SK-N-SH (cell line): ENCODE results near the gene ASPN. TPM values are rescaled to one million over a fixed set of nuclear protein-coding genes. Genes with fewer than 3 reads are reported as not detected.

Source experiments
- CTCF ChIA-PET: fragments of 300-600, 350-600 bp; formaldehyde crosslinking; extraction: SDS; loops from one replicate; lab custom pipeline; 2021; lab: Yijun Ruan, JAX
- POLR2A ChIA-PET: fragments of 350-600 bp; sonication (Branson Sonifier 250); formaldehyde crosslinking; extraction: SDS; loops from one replicate; lab custom pipeline; 2020; ENCODE audit warnings: antibody characterized with exemption, inconsistent platforms; lab: Yijun Ruan, JAX
- DNase-seq: peaks from one replicate; pipeline ENCODE4 v3.0.0; 2012
- H2AFZ ChIP-seq: fragments of 200-600 bp; sonication (generic); 2 replicates; pipeline ENCODE4 v1.8.1; 2016; ENCODE audit warnings: antibody characterized with exemption, mild to moderate bottlenecking, low read depth
- H3F3A ChIP-seq: fragments of 200-600 bp; sonication (generic); replicated peaks from 2 replicates; pipeline ENCODE3; 2016; ENCODE audit warnings: antibody characterized with exemption, mild to moderate bottlenecking; ENCODE audit not compliant: insufficient read depth
- H3K27ac ChIP-seq, 2 experiments: fragments of 200-500 bp in 1 of 2; fragments of 200-600 bp in 1 of 2; sonication (Bioruptor generic) in 1 of 2; sonication (generic), shearing (Covaris generic) in 1 of 2; 2 replicates each; pipeline versions ENCODE4 v1.5.1 to v1.6.1; 2014 to 2016; ENCODE audit warnings: low read depth in 2 of 2, inconsistent platforms in 1 of 2, low read length in 1 of 2, mild to moderate bottlenecking in 1 of 2, mixed read lengths in 1 of 2
- H3K27me3 ChIP-seq: fragments of 200-600 bp; sonication (generic), shearing (Covaris generic); 2 replicates; pipeline ENCODE4 v1.6.1; 2016; ENCODE audit warnings: mixed run types; ENCODE audit not compliant: insufficient read depth
- H3K36me3 ChIP-seq, 2 experiments: fragments of 200-500 bp in 1 of 2; fragments of 200-600 bp in 1 of 2; sonication (Bioruptor generic) in 1 of 2; sonication (generic) in 1 of 2; replicated peaks in 1 of 2; 2 replicates each; pipeline versions ENCODE3 to v1.5.1; 2014 to 2016; ENCODE audit warnings: low read length in 1 of 2, mild to moderate bottlenecking in 1 of 2; ENCODE audit not compliant: insufficient read depth in 2 of 2, control insufficient read depth in 1 of 2
- H3K4me1 ChIP-seq, 2 experiments: fragments of 200-500 bp in 1 of 2; fragments of 200-600 bp in 1 of 2; sonication (Bioruptor generic) in 1 of 2; sonication (generic), shearing (Covaris generic) in 1 of 2; 2 replicates each; pipeline versions ENCODE4 v1.5.1 to v1.6.1; 2014 to 2016; ENCODE audit warnings: low read depth in 1 of 2, low read length in 1 of 2, mixed run types in 1 of 2; ENCODE audit not compliant: insufficient read depth in 2 of 2, control insufficient read depth in 1 of 2
- H3K4me2 ChIP-seq: fragments of 200-600 bp; sonication (generic), shearing (Covaris generic); 2 replicates; pipeline ENCODE4 v1.6.1; 2017; ENCODE audit warnings: mixed run types
- H3K4me3 ChIP-seq, 2 experiments: fragments of 200-500 bp in 1 of 2; fragments of 200-600 bp in 1 of 2; sonication (Bioruptor generic) in 1 of 2; sonication (generic), shearing (Covaris generic) in 1 of 2; 2 replicates each; pipeline versions ENCODE4 v1.5.1 to v1.8.1; 2014 to 2016; ENCODE audit warnings: low read depth in 2 of 2, inconsistent platforms in 1 of 2, low read length in 1 of 2, mild to moderate bottlenecking in 1 of 2, mixed read lengths in 1 of 2, moderate library complexity in 1 of 2
- H3K79me2 ChIP-seq: fragments of 200-600 bp; sonication (generic); 2 replicates; pipeline ENCODE4 v1.8.1; 2017; ENCODE audit warnings: mild to moderate bottlenecking; ENCODE audit not compliant: insufficient read depth
- H3K9ac ChIP-seq: fragments of 200-600 bp; sonication (generic); 2 replicates; pipeline ENCODE4 v1.6.1; 2017; ENCODE audit warnings: mixed run types
- H3K9me2 ChIP-seq: fragments of 200-600 bp; sonication (generic); 2 replicates; pipeline ENCODE4 v1.6.1; 2017; ENCODE audit warnings: mixed run types
- H3K9me3 ChIP-seq: fragments of 200-600 bp; sonication (generic); 2 replicates; pipeline ENCODE4 v1.6.1; 2017; ENCODE audit warnings: mixed run types, mild to moderate bottlenecking, moderate library complexity
- H4K20me1 ChIP-seq: fragments of 200-600 bp; sonication (generic); 2 replicates; pipeline ENCODE4 v1.6.1; 2017; ENCODE audit warnings: mild to moderate bottlenecking, mixed run types; ENCODE audit not compliant: insufficient read depth
- CHD2 ChIP-seq: fragments of 150-350 bp; IDR thresholded peaks from 2 replicates; pipeline ENCODE4 v1.6.1; 2018; ENCODE audit warnings: low read length; ENCODE audit not compliant: partially characterized antibody
- ELF1 ChIP-seq: IDR thresholded peaks from 2 replicates; pipeline ENCODE4 v1.4.0; 2012
- EP300 ChIP-seq, 2 experiments: IDR thresholded peaks; 2 replicates each; pipeline versions ENCODE4 v1.4.0 to v1.6.1; 2012; ENCODE audit warnings: borderline replicate concordance in 1 of 2, low read depth in 1 of 2, low read length in 1 of 2
- EZH2phosphoT487 ChIP-seq: fragments of 200-600 bp; sonication (generic); IDR thresholded peaks from 2 replicates; pipeline ENCODE4 v1.6.1; 2017; ENCODE audit warnings: low read depth, mixed run types, mild to moderate bottlenecking, antibody characterized with exemption, moderate library complexity, borderline replicate concordance
- FOSL2 ChIP-seq: IDR thresholded peaks from 2 replicates; pipeline ENCODE4 v1.4.0; 2012; ENCODE audit warnings: low read depth, mild to moderate bottlenecking, moderate library complexity, borderline replicate concordance
- FOXJ3 ChIP-seq: sonication (generic); formaldehyde crosslinking; IDR thresholded peaks from 2 replicates; pipeline ENCODE4 v1.5.1; 2020; ENCODE audit warnings: mild to moderate bottlenecking, missing genetic modification reagents
- FOXM1 ChIP-seq: IDR thresholded peaks from 2 replicates; pipeline ENCODE4 v1.4.0; 2012; ENCODE audit warnings: low read depth, mild to moderate bottlenecking
- GABPA ChIP-seq: IDR thresholded peaks from 2 replicates; pipeline ENCODE4 v1.4.0; 2012; ENCODE audit warnings: low read depth, mild to moderate bottlenecking
- GATA2 ChIP-seq: sonication (generic); formaldehyde crosslinking; IDR thresholded peaks from 2 replicates; pipeline ENCODE4 v1.5.0; 2020; ENCODE audit warnings: mild to moderate bottlenecking, missing genetic modification reagents
- JUND ChIP-seq: IDR thresholded peaks from 2 replicates; pipeline ENCODE4 v1.4.0; 2012
- MEF2A ChIP-seq: IDR thresholded peaks from 2 replicates; pipeline ENCODE4 v1.4.0; 2012; ENCODE audit warnings: low read depth, borderline replicate concordance
- MXI1 ChIP-seq: IDR thresholded peaks from 2 replicates; pipeline ENCODE4 v1.6.1; 2012; ENCODE audit warnings: mild to moderate bottlenecking, low read depth, low read length, improper control_type of control experiment
- NRF1 ChIP-seq: IDR thresholded peaks from 2 replicates; pipeline ENCODE4 v1.6.1; 2012; ENCODE audit warnings: low read depth, mild to moderate bottlenecking, low read length
- POLR2AphosphoS5 ChIP-seq: IDR thresholded peaks from 2 replicates; pipeline ENCODE4 v1.6.1; 2012; ENCODE audit warnings: low read depth, low read length
- RAD21 ChIP-seq: IDR thresholded peaks from 2 replicates; pipeline ENCODE4 v1.6.1; 2012; ENCODE audit warnings: mild to moderate bottlenecking, low read length
- RCOR1 ChIP-seq: fragments of 150-350 bp; IDR thresholded peaks from 2 replicates; pipeline ENCODE4 v1.6.1; 2017; ENCODE audit warnings: antibody characterized with exemption, low read length
- RXRA ChIP-seq: IDR thresholded peaks from 2 replicates; pipeline ENCODE4 v1.4.0; 2012; ENCODE audit warnings: low read depth, mild to moderate bottlenecking, borderline replicate concordance
- SIN3A ChIP-seq: IDR thresholded peaks from 2 replicates; pipeline ENCODE4 v1.6.1; 2012; ENCODE audit warnings: low read depth, mild to moderate bottlenecking, low read length, moderate library complexity, borderline replicate concordance
- TAF1 ChIP-seq: IDR thresholded peaks from 2 replicates; pipeline ENCODE4 v1.6.1; 2012; ENCODE audit warnings: low read depth, mild to moderate bottlenecking, low read length, moderate library complexity, borderline replicate concordance
- TCF12 ChIP-seq: IDR thresholded peaks from 2 replicates; pipeline ENCODE4 v1.4.0; 2012
- TEAD4 ChIP-seq: IDR thresholded peaks from 2 replicates; pipeline ENCODE4 v1.4.0; 2012; ENCODE audit warnings: mild to moderate bottlenecking, borderline replicate concordance; ENCODE audit not compliant: insufficient read depth
- WGBS: methylation state at CpG from one replicate; pipeline ENCODE4 v1.1.6; 2017; ENCODE audit warnings: low lambda C conversion rate; 5-methylcytosine and 5-hydroxymethylcytosine counted together
- polyA plus RNA-seq, 3 experiments: library from polyadenylated mRNA; depleted of rRNA; stranded (reverse); fragments of >200 nt; gene quantifications; 2 replicates each; pipeline ENCODE4 v1.2.3, GENCODE V29; 2012
- TF ChIP-seq, protein P1 (sequence below): IDR thresholded peaks from 2 replicates; pipeline ENCODE4 v1.6.1; 2012; ENCODE audit warnings: mild to moderate bottlenecking, low read depth, low read length, moderate library complexity
- TF ChIP-seq, protein P2 (sequence below): fragments of 150-350 bp; IDR thresholded peaks from 2 replicates; pipeline ENCODE4 v1.6.1; 2016; ENCODE audit warnings: mild to moderate bottlenecking, low read depth, low read length
- TF ChIP-seq, protein P3 (sequence below): IDR thresholded peaks from 2 replicates; pipeline ENCODE4; 2012
- TF ChIP-seq, protein P4 (sequence below): IDR thresholded peaks from 2 replicates; pipeline ENCODE4 v1.4.0; 2012; ENCODE audit warnings: low read depth, borderline replicate concordance

Gene ASPN
- polyA plus RNA-seq, 1 of the 3 experiments (the other 2 are of a cell fraction) = 0.76 TPM

DNA sequence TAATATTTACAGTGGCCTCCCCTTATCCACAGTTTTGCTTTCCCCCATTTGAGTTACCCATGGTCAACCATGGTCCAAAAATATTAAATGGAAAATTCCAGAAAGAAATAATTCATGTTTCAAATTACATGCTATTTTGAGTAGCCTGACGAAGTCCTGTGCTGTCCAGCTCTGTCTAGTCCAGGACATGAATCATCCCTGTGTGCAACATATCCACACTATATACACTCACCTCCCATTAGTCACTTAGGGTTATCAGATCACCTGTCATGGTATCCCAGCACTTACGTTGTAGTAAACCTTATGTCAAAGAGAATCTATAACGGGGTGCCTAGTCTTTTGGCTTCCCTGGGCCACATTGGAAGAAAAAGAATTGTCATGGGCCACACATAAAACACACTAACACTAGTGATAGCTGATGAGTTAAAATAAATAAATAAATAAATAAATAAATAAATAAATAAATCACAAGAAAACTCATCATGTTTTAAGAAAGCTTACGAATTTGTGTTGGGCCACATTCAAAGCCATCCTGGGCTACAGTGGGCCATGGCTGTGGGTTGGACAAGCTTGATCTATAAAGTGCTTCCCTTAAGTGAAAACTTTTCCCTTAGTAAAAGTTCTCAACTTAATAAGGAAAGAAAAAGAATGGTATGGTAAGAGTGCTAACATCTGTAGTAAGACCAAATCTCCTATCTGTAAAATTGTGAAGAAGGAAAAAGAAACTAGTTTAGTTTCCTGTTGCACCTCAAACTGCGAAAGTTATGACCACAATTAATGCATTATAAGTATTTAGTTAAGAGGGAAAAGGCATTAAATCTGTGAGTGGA, 42.2 kb downstream of the ASPN start:
- no peaks in the 10 kb centered on the region for H3K79me2 ChIP-seq
- H2AFZ ChIP-seq = no peak overlapping the region
- no peaks in the 10 kb centered on the region for H3K27me3 ChIP-seq
- peaks cover 0 to 5% of the 10 kb centered on the region in 2 experiments; a peak in 1 of 4 replicates for H3K4me1 ChIP-seq
- peaks cover 7% of the 10 kb centered on the region for H3F3A ChIP-seq
- no peaks in the 10 kb centered on the region for H3K36me3 ChIP-seq
- no peak overlapping the region for H3K4me3 ChIP-seq
- 55% methylated on average over 5 of the region's 5 CpGs for WGBS
- CTCF ChIA-PET = interaction anchor here (1.0 to 5.2 kb wide), 12 partner anchors 9 to 302 kb away, joined by 3 to 61 read pairs (median 6); partner anchors contain the start of genes CENPP and NOL8
- POLR2A ChIA-PET = interaction anchor here (1.6 kb wide), 1 partner anchor 115 kb away, joined by 6 read pairs; the partner anchor contains the start of genes CENPP and NOL8
- no peak overlapping the region for H3K9ac ChIP-seq
- H3K9me2 ChIP-seq = no peaks in the 10 kb centered on the region
- peak overlapping the region; percentile 37; the same call in 1 of the 2 replicates for H3K4me2 ChIP-seq
- H3K9me3 ChIP-seq = no peaks in the 10 kb centered on the region
- no peak for DNase-seq
- TF ChIP-seq SIN3A (no peak), FOXM1 (peak; percentile 58; the same call in 1 of the 2 replicates), EZH2phosphoT487 (no peak), FOXJ3 (no peak), GATA2 (CRISPR knock-in tag) (no peak), MXI1 (no peak), POLR2AphosphoS5 (peak; percentile 61; the same call in 1 of the 2 replicates), JUND (peak; percentile 90), FOSL2 (peak; percentile 82; the same call in 1 of the 2 replicates), CHD2 (no peak), RAD21 (no peak), TAF1 (no peak), RXRA (no peak), GABPA (no peak), NRF1 (no peak), TEAD4 (no peak), TCF12 (peak; percentile 87), RCOR1 (no peak), EP300 (IDR thresholded peaks at IDR 0.05; ENCODE audit: borderline replicate concordance in 1 of 2, low read depth in 1 of 2, low read length in 1 of 2) (peak in 1 of 2 experiments; percentile 69; a peak in 2 of 4 replicates), ELF1 (no peak), MEF2A (peak; percentile 85)
- TF ChIP-seq, protein P1, sequence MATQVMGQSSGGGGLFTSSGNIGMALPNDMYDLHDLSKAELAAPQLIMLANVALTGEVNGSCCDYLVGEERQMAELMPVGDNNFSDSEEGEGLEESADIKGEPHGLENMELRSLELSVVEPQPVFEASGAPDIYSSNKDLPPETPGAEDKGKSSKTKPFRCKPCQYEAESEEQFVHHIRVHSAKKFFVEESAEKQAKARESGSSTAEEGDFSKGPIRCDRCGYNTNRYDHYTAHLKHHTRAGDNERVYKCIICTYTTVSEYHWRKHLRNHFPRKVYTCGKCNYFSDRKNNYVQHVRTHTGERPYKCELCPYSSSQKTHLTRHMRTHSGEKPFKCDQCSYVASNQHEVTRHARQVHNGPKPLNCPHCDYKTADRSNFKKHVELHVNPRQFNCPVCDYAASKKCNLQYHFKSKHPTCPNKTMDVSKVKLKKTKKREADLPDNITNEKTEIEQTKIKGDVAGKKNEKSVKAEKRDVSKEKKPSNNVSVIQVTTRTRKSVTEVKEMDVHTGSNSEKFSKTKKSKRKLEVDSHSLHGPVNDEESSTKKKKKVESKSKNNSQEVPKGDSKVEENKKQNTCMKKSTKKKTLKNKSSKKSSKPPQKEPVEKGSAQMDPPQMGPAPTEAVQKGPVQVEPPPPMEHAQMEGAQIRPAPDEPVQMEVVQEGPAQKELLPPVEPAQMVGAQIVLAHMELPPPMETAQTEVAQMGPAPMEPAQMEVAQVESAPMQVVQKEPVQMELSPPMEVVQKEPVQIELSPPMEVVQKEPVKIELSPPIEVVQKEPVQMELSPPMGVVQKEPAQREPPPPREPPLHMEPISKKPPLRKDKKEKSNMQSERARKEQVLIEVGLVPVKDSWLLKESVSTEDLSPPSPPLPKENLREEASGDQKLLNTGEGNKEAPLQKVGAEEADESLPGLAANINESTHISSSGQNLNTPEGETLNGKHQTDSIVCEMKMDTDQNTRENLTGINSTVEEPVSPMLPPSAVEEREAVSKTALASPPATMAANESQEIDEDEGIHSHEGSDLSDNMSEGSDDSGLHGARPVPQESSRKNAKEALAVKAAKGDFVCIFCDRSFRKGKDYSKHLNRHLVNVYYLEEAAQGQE = peak; percentile 70; the same call in 1 of the 2 replicates
- TF ChIP-seq, protein P2, sequence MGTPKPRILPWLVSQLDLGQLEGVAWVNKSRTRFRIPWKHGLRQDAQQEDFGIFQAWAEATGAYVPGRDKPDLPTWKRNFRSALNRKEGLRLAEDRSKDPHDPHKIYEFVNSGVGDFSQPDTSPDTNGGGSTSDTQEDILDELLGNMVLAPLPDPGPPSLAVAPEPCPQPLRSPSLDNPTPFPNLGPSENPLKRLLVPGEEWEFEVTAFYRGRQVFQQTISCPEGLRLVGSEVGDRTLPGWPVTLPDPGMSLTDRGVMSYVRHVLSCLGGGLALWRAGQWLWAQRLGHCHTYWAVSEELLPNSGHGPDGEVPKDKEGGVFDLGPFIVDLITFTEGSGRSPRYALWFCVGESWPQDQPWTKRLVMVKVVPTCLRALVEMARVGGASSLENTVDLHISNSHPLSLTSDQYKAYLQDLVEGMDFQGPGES = no peak
- TF ChIP-seq, protein P3, sequence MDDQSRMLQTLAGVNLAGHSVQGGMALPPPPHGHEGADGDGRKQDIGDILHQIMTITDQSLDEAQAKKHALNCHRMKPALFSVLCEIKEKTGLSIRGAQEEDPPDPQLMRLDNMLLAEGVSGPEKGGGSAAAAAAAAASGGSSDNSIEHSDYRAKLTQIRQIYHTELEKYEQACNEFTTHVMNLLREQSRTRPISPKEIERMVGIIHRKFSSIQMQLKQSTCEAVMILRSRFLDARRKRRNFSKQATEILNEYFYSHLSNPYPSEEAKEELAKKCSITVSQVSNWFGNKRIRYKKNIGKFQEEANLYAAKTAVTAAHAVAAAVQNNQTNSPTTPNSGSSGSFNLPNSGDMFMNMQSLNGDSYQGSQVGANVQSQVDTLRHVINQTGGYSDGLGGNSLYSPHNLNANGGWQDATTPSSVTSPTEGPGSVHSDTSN = peak; percentile 90
- TF ChIP-seq, protein P4, sequence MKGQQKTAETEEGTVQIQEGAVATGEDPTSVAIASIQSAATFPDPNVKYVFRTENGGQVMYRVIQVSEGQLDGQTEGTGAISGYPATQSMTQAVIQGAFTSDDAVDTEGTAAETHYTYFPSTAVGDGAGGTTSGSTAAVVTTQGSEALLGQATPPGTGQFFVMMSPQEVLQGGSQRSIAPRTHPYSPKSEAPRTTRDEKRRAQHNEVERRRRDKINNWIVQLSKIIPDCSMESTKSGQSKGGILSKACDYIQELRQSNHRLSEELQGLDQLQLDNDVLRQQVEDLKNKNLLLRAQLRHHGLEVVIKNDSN = no peak
- no peaks in the 10 kb centered on the region for H4K20me1 ChIP-seq
- peak overlapping the region; percentile 11 to 41; a peak in 2 of 4 replicates for H3K27ac ChIP-seq
